Transverse colon (tissue), 4 donors: Measurements from ENCODE around the gene MBD5. TPM values are rescaled to one million over a fixed set of nuclear protein-coding genes. Genes with fewer than 3 reads are reported as not detected.

ENCODE experiments used
- DNase-seq: peaks from one replicate; pipeline ENCODE4 v3.0.0-alpha.2; 2019
- H3K27ac ChIP-seq, 4 donors: fragments of 200-600 bp; sonication (generic); 2 replicates each; pipeline ENCODE4 v1.5.1; 2016 to 2018; ENCODE audit warnings: inconsistent platforms in 4 of 4
- H3K27me3 ChIP-seq: fragments of 200-600 bp; sonication (generic); 2 replicates; pipeline ENCODE4 v1.5.1; 2017; ENCODE audit warnings: inconsistent platforms
- H3K36me3 ChIP-seq, 4 donors: fragments of 200-600 bp; sonication (generic); 2 replicates each; pipeline ENCODE4 v1.5.1; 2017 to 2019; ENCODE audit warnings: inconsistent platforms in 4 of 4
- H3K4me1 ChIP-seq, 4 donors: fragments of 200-600 bp; sonication (generic); 2 replicates each; pipeline ENCODE4 v1.5.1; 2017 to 2020; ENCODE audit warnings: inconsistent platforms in 4 of 4
- H3K4me3 ChIP-seq, 4 donors: fragments of 200-600 bp; sonication (generic); 1 replicate in 1 of 4; 2 replicates in 3 of 4; pipeline versions ENCODE4 v1.5.1 to v1.6.1; 2017 to 2019; ENCODE audit warnings: inconsistent platforms in 4 of 4
- H3K9me3 ChIP-seq, 2 donors: fragments of 200-600 bp; sonication (generic); 2 replicates each; pipeline ENCODE4 v1.5.1; 2017 to 2019; ENCODE audit warnings: inconsistent platforms in 2 of 2
- CTCF ChIP-seq, 5 experiments: fragments of 200-600 bp in 3 of 5; fragments of 450-650 bp in 2 of 5; sonication (generic) in 3 of 5; IDR thresholded peaks; 1 replicate in 2 of 5; 2 replicates in 3 of 5; pipeline ENCODE4 v1.5.1; 2016 to 2017; ENCODE audit warnings: antibody characterized with exemption in 5 of 5, inconsistent platforms in 3 of 5, mild to moderate bottlenecking in 2 of 5, moderate library complexity in 1 of 5
- EP300 ChIP-seq: sonication (generic); formaldehyde crosslinking; IDR thresholded peaks from one replicate; pipeline ENCODE4 v1.6.1; 2017; ENCODE audit warnings: antibody characterized with exemption, low read depth
- POLR2A ChIP-seq: fragments of 450-650 bp; IDR thresholded peaks from one replicate; pipeline ENCODE4 v1.6.1; 2016; ENCODE audit warnings: antibody characterized with exemption, mild to moderate bottlenecking, moderate library complexity
- POLR2AphosphoS5 ChIP-seq, 3 donors: sonication (generic); formaldehyde crosslinking; IDR thresholded peaks; one replicate each; pipeline ENCODE4 v1.6.1; 2016; ENCODE audit warnings: antibody characterized with exemption in 3 of 3
- WGBS, 2 donors: methylation state at CpG; one replicate each; pipeline ENCODE4 v1.1.5; 2018; ENCODE audit warnings: low coverage in 1 of 2; 5-methylcytosine and 5-hydroxymethylcytosine counted together
- in situ Hi-C, 4 donors: fragments of 200-750 bp; cut with MboI; loops; one replicate each; pipeline versions ENCODE4 v1.15.0 to v1.15.1; 2017; ENCODE audit warnings: low sequenced_read_pairs in 3 of 4, low pct_ligation_motif_present in 1 of 4, low pct_unique_long_range_greater_than_20kb in 1 of 4
- intact Hi-C: fragments of 100-400 bp; cut with DNase I; formaldehyde crosslinking; loops from one replicate; pipeline ENCODE4 v1.15.1; 2023; ENCODE audit warnings: low total_unique reads
- total RNA-seq, 4 donors: library from RNA; depleted of rRNA; stranded (reverse); fragments of >200 nt; gene quantifications; one replicate each; pipeline ENCODE4 v1.1.0, GENCODE V29; 2016

The MBD5 gene
- total RNA-seq, 4 donors from 2014 or later, result 29.9 to 67.3 (median 52.6) TPM

- H3K9me3 ChIP-seq, result peaks cover 10 to 18% of the 10 kb centered on the region in 2 donors
- intact Hi-C loops (no loop called here), in situ Hi-C loops (no loop called here)
- 97 to 100% methylated on average over 4 of the region's 4 CpGs for WGBS, 2 donors
- H3K36me3 ChIP-seq, result no peaks in the 10 kb centered on the region
- no peak overlapping the region for H3K4me3 ChIP-seq
- H3K4me1 ChIP-seq, result no peaks in the 10 kb centered on the region
- no peaks in the 10 kb centered on the region for H3K27me3 ChIP-seq
- no peak overlapping the region for H3K27ac ChIP-seq
- DNase-seq, result no peak
- TF ChIP-seq CTCF (IDR thresholded peaks at IDR 0.05) (no peak), POLR2A (no peak), EP300 (no peak), POLR2AphosphoS5 (IDR thresholded peaks at IDR 0.05) (no peak)
These were observed 200.3 kb downstream of the MBD5 start for GRCh38 chr2:148221166-148221565.

GRCh38 chr2:148221926-148222325 lies 201.0 kb downstream of the MBD5 start:
- 85 to 97% methylated on average over 2 of the region's 2 CpGs for WGBS, 2 donors
- in situ Hi-C loops, result no loop called here
- intact Hi-C loops, result no loop called here

DNA sequence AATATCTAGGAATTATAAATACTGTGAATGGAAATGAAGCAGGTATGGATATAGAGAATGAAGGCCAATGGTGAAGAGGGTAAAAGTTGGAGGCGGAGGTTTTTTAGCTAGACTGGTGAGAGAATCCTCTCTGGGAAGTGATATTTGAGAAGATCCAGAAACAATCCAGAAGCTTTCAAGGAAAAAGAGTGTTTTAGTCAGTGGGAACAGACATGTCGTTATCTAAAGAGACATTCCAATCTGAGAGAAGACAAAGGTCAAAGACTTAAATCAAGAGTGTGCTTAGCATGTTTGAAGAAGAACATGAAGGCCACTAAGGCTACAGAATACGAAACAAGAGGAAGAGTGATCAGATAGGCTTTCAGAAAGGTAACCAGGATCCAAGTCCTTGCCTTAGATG lies 211.0 kb downstream of the MBD5 start:
- H3K4me1 ChIP-seq, result no peaks in the 10 kb centered on the region
- peaks cover 3 to 4% of the 10 kb centered on the region in 2 donors for H3K9me3 ChIP-seq
- no peak overlapping the region for H3K27ac ChIP-seq
- H3K4me3 ChIP-seq, result no peak overlapping the region
- DNase-seq, result no peak
- 89 to 90% methylated on average over 2 to 3 of the region's 3 CpGs for WGBS, 2 donors
- in situ Hi-C loops, result no loop called here
- H3K27me3 ChIP-seq, result no peaks in the 10 kb centered on the region
- TF ChIP-seq POLR2A, result no peak
- no peak for TF ChIP-seq POLR2AphosphoS5 (IDR thresholded peaks at IDR 0.05)
- no peak for TF ChIP-seq EP300
- TF ChIP-seq CTCF (IDR thresholded peaks at IDR 0.05), result no peak
- intact Hi-C loops, result loop anchor here (2.0 kb wide), 1 partner anchor 13 kb away; no protein-coding TSS in a partner anchor
- peaks cover 0 to 6% (median 1%) of the 10 kb centered on the region in 4 donors for H3K36me3 ChIP-seq

More at GRCh38 chr2:148221926-148222325, 201.0 kb downstream of the MBD5 start:
- TF ChIP-seq POLR2A (no peak), POLR2AphosphoS5 (IDR thresholded peaks at IDR 0.05) (no peak), EP300 (no peak), CTCF (IDR thresholded peaks at IDR 0.05) (no peak)
- no peak for DNase-seq
- no peaks in the 10 kb centered on the region for H3K4me1 ChIP-seq
- H3K27me3 ChIP-seq, result no peaks in the 10 kb centered on the region
- H3K36me3 ChIP-seq, result no peaks in the 10 kb centered on the region
- no peak overlapping the region for H3K4me3 ChIP-seq
- H3K9me3 ChIP-seq, result peaks cover 10 to 18% of the 10 kb centered on the region in 2 donors
- H3K27ac ChIP-seq, result no peak overlapping the region

DNA sequence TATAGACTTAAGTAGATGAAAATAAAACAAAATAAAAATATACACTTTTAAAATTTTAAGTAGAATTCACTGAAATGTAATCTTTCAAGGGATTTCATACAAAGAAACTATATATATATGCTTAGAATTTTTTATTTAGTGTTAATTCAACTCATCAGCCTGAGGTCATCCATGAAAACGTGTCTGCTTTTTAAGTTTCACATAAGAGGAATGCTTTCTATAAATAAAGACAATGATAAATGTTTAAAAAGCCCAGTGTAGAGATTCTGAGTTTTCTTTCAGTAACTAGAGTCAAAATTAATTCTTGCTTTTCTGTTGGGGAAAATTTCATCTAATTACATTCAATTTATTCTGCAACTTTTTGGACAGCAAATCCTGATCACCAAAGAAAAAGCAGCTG lies 213.3 kb downstream of the MBD5 start:
- H3K4me3 ChIP-seq, result no peak overlapping the region
- DNase-seq, result no peak
- H3K27ac ChIP-seq, result no peak overlapping the region
- in situ Hi-C loops (no loop called here), intact Hi-C loops (no loop called here)
- H3K36me3 ChIP-seq, result peaks cover 0 to 13% (median 3%) of the 10 kb centered on the region in 4 donors
- no peaks in the 10 kb centered on the region for H3K27me3 ChIP-seq
- H3K4me1 ChIP-seq, result no peaks in the 10 kb centered on the region
- WGBS, 2 donors, result 43 to 47% methylated on average over 1 of the region's 1 CpG
- TF ChIP-seq CTCF (IDR thresholded peaks at IDR 0.05), result no peak
- TF ChIP-seq POLR2A, result no peak
- no peak for TF ChIP-seq POLR2AphosphoS5 (IDR thresholded peaks at IDR 0.05)
- TF ChIP-seq EP300, result no peak
- H3K9me3 ChIP-seq, result peaks cover 7% of the 10 kb centered on the region in 2 donors
